HG03095 (cell line): ENCODE results near the gene OR10V1.
A peak's percentile ranks its signal among the peaks of the same experiment; 100 is the strongest.
"Not testable (repeated sequence)": the region's sequence is repeated elsewhere in the genome, so short reads cannot be mapped to it uniquely, and the experiment has no call there.

Experiments
- ATAC-seq: cut with Tn5 transposase; IDR thresholded peaks from one replicate; pipeline ENCODE4 v1.9.1; 2021; ENCODE audit warnings: moderate library complexity; ENCODE audit not compliant: unreplicated experiment

Gene OR10V1

DNA sequence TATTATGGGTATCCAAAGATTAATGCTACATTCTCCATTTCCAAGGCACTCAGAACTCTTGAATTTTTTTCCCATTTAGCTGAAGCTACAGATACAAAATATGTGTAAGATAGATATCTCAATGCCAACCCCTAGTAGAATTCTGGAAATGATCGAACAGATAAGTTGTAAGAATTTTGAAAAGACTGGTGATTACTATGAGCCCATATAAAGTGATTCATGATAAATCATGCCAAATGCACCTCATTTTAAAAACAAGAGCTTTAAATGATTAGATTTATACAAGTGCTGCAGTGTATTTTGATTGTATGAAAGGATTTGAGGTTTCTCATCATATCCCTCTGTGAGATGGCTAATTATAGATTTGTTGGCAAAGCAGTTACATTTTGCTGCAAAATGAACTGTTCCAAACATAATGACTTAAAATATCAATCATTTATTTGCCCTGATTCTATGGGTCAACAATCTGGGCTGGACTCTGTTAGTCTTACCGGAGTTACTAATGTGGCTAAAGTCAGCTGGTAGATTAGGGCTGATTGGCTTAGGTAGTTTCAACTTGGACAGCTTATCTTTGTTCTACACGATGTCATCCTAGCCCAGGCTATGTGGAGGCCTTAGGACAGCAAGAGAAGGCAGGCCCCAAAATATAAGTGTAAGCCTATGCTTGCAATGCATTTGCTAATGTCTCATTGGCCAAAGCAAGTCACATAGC is 3.4 kb downstream of the OR10V1 start:
- ATAC-seq: no peak

DNA sequence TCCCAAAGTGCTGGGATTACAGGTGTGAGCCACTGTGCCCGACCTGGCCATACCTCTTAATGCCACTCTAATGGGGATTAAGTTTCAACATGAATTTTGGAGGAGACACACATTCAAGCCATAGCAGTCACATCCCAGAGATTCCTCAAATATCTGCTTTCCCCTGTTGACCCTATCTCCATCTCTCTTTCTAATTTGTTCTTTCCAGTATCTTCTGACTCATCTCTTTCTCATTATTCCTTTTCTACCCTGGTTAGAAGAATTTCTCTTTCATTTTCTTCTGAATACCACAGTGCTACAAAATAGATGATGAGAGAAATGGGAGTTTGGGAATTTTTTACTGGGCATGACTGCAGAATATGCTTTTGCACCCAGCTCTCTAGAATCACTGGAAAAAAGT is 5.1 kb downstream of the OR10V1 start:
- ATAC-seq: no peak

DNA sequence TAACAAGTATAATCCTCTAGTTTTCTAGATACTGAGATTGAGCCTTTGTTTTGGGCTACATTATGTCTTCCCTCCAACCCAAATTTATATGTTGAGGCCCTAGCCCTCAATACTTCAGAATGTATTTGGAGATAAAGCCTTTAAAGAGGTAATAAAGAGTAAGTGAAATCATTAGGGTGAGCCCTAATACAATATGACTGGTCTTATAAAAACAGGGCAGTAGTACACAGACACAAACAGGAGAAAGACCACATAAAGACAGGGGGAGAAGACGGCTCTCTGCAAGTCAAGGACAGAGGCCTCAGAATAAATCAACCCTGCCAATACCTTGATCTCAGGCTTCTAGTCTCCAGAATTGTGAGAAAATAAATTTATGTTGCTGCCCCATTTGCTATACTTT is 6.3 kb downstream of the OR10V1 start:
- no peak for ATAC-seq

DNA sequence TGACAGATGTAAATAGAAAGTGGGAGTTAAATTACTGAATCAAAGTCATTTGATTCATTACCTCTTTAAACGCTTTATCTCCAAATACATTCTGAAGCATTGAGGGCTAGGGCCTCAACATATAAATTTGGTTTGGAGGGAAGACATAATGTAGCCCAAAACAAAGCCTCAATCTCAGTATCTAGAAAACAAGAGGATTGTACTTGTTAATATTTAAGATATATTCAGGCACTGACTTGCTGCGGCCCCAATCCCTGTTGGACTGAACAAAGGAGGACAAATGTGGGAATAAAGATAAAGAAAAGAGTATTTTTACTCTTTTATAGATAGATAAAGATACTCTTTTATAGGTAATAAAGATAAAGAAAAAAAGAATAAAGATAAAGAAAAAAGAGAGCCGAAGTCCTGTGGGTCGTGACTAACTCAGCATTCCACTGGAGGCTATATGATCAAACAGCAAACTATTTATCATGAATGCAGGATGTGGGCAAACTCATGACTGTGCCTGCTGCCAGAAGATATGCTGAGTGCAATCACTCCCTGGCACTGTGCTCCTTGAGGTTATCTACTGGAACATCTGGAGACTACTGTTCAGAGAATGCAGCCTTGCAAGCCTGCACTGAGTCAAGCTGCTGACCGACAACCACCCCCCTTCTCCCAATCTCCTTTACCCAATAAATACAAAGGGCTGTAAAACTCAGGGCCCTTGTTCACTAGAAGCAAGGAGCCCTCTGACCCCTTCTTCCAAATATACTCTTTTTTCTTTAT is 6.9 kb downstream of the OR10V1 start:
- no peak for ATAC-seq

DNA sequence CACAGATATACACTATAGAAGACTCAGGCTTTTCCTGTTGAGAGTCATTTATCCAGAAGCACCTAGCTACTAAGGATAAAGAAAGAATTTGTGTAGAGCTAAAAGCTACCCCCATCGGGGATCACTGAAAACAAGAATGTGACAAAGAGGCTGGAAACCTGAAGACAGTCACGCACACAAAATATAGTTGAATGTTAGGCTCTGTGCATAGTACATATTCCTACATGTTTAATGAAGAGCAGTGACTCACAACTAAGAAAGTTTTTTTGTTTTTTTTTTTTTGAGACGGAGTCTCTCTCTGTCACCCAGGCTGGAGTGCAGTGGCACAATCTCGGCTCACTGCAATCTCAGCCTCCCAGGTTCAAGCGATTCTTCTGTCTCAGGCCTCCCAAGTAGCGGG is 8.4 kb downstream of the OR10V1 start:
- ATAC-seq: no peak

DNA sequence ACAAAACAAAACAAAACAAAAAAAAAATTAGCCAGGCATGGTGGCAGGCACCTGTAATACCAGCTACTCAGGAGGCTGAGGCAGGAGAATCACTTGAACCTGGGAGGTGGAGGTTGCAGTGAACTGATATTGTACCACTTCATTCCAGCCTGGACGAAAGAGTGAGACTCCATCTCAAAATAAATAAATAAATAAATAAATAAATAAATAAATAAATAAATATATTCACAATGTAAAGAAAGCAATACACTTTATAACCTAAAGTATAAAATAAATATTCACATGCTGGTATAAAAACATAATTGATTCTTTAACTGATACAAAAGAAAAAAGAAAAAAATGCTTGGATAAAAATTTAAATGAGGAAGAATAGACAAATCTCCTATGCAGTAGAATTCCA is 10.1 kb downstream of the OR10V1 start:
- ATAC-seq: not testable (repeated sequence)

DNA sequence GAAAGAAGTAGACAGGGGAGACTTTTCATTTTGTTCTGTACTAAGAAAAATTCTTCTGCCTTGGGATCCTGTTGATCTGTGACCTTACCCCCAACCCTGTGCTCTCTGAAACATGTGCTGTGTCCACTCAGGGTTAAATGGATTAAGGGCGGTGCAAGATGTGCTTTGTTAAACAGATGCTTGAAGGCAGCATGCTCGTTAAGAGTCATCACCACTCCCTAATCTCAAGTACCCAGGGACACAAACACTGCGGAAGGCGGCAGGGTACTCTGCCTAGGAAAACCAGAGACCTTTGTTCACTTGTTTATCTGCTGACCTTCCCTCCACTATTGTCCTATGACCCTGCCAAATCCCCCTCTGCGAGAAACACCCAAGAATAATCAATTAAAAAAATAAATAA is 13.5 kb downstream of the OR10V1 start:
- not testable (repeated sequence) for ATAC-seq

DNA sequence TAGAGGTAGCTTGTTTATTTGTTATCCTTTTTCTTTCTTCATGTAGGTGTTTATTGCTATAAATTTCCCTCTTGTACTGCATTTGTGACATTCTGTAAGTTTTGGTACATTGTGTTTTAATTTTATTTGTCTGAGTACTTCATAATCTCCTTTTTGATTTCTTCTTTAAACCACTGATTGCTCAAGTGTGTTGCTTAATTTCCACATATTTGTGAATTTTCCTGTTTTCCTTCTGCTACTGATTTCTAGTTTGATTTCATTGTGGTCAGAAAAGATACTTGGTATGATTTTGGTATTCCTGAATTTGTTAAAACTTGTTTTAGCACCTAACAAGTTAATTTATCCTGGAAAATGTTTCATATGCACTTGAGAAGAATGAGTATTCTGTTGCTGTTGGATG is 15.1 kb downstream of the OR10V1 start:
- no peak for ATAC-seq

DNA sequence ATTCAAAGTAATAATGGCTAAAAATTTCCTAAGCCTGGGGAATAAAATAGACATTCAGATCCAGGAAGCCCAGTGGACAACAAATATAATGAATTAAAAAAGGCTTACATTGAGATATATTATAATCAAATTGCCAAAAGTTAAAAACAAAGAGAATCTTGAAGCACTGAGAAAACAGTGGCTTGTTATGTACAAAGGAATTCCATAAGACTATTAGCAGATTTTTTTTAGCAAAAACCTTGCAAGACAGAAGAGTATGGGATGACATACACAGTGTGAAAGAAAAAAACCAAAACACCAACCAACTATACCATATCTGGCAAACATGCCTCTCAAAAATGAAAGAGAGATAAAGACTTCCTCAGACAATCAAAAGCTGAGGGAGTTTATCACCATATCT is 20.7 kb downstream of the OR10V1 start:
- no peak for ATAC-seq

DNA sequence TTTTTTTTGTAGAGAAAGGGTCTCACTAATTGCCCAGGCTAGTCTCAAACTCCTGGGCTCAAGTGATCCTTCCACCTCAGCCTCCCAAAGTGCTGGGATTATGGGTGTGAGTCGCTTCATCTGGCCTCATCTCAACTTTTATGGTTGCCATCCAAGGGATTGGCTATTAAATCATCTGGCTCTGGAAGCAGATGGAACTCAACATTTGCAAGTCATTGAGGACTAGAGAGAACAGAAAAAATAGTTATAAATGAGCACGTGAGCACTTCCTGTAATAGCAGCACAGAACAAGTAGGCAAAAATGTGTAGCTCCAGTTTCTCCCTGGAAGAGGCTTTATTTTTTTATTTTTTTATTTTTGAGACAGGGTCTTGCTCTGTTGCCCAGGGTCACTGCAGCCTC is 22.5 kb downstream of the OR10V1 start:
- no peak for ATAC-seq

DNA sequence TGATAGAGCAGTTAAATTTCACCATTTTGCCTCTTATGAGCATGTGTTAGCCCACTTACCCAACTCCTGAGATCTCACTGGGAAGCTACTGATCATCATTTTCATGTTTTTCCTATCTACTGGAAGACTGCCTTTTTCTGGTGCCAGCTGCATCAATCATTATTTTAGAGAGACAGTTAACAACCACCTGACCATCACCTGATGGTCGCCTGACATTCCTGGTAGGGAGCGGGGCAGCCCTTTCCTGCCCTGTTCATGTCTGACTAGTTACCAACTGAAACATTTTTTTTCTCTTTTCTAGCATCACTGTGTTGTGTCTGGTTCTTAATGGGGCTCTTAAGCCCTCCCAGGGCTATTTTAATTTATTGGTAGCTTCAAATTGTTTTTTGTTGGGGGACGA is 24.6 kb downstream of the OR10V1 start:
- no peak for ATAC-seq

DNA sequence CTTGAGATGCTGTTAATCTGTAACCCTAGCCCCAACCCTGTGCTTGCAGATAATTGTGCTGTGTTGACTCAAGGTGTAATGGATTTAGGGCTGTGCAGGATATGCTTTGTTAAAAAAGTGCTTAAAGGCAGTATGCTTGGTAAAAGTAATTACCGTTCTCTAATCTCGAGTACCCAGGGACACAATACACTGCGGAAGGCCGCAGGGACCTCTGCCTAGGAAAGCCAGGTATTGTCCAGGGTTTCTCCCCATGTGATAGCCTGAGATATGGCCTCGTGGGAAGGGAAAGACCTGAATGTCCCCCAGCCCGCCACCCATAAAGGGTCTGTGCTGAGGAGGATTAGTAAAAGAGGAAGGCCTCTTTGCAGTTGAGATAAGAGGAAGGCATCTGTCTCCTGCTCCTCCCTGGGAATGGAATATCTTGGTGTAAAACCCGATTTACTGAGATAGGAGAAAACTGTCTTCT is 32.4 kb downstream of the OR10V1 start:
- ATAC-seq: not testable (repeated sequence)

DNA sequence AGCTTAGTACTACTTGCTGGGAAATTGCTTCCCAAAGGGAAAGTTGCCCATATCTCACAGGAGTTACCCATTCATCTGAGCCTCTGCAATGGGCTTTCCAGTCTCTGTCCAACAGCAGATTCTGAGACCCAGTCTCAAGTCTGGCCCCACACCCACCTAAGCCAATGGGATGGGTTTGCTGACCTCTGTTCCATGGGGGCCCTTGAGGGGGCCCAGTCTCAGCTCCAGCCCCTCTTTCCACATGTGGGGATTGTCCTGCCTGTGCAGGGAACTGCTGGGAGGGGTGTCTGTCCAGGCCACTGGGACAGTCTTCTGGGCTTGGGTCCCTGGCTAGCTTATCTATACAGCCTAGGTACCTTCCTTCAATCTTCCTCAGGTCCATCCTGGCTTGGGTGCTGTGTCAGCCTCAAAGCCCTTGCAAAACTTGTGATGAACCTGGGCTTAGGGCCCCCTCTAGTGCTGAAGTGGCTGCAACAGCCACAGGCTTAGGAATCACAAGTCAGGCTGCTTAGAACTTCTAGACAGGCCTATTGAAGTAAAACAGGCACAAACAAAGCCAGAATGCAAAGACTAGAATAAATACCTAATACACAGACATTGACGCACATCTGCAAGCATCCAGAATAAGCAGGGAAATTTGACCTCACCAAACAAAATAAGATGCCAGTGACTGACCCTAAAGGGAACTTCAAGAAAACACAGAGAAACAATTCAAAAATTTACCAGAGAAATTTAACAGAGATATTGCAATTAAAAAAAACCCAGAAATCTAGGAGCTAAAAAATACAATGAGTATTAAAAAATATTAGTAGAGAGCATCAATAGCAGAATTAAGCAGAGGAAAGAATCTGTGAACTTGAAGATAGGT is 33.1 kb downstream of the OR10V1 start:
- ATAC-seq: peak; percentile 94

DNA sequence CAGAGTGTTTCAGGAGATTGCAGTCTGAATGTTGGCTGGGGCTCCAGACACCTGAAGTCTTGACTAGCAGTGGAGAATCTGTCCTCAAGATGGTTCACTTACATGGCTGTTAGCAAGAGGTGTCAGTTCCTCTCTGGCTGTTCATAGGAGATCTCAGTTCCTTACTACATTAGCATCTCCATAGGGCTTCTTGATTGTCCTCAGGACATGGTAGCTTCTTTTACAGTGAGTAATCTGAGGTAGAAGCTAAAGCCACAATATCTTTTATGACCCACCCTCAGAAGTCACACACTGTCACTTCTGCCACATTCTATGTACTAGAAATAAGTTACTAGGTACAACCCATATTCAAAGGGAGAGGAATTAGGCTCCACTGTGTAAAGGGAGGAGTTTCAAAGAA is 34.3 kb downstream of the OR10V1 start:
- ATAC-seq: no peak

DNA sequence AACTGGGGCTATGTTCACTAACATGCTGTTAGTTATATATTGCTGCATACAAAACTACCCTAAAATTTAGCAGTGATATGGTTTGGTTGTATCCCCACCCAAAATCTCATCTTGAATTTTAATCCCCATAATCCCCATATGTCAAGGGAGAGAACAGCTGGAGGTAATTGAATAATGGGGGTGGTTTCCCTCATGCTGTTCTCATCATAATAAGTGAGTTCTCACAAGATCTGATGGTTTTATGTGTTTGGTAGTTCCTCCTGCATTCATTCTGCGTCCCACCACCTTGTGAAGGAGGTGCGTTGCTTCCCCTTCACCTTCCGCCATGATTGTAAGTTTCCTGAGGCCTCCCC is 34.9 kb downstream of the OR10V1 start:
- no peak for ATAC-seq

DNA sequence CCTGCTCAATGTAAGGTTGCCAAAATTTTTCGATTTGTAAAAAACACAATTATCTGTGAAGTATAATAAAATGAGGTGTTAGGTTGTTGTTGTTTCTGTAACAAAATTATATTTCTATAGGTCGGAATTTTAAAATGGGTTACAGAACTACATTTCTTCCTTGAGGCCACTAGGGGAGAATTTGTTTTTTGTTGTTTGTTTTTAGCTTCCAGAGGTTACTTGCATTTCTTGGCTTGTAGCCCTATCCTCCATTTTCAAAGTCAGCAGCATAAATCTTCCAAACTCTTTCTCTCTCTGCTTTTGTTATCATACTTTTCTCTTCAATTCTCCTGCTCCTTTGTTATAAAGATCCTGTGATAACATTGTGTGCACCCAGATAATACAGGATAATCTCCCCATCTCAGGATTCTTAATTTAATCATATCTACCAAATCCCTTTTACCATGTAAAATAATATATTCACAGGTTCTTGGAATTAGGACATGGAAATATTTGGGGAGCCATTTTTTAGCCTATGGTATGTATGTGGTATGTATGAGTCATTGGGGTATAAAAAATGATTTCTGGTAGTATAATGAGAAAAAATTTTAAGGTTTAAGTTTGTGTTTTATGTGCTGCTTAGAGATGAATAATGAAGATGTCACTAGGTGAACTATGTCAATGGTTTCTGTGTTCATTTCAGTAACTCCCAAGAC is 35.4 kb downstream of the OR10V1 start:
- no peak for ATAC-seq

DNA sequence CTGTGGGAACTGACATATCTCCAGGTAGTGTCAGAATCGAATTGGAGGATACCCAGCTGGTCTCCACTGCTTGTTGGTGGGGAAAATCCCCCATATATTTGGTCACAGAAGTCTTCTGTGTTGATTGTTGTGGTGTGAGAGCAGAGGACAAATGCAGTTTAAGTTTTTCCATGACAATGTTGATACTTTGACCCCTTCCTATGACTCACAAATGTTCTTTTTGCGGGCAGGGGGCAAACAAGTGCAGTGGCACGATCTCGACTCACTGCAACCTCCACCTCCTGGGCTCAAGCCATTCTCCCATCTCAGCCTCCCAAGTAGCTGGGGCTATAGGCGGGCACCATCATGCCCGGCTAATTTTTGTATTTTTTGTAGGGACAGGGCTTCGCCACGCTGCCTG is 37.4 kb downstream of the OR10V1 start:
- no peak for ATAC-seq

DNA sequence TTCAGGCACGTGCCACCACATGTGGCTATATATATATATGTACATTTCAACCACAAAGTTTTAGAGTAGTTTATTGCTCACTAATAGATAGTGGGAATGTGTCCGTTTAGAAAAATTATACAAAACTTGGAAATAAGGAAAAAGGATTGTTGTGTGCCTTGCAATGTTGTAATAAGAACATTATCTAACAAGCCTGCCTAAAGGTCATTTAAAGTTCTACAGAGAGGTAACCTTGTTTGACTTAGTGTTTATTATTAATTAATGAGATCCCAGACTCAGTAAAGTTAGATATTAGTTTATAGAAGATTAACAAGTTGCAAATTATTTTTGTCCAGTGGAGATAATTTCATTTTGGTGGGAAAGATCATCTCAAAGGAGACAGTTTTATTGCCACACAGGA is 39.4 kb downstream of the OR10V1 start:
- ATAC-seq: no peak

DNA sequence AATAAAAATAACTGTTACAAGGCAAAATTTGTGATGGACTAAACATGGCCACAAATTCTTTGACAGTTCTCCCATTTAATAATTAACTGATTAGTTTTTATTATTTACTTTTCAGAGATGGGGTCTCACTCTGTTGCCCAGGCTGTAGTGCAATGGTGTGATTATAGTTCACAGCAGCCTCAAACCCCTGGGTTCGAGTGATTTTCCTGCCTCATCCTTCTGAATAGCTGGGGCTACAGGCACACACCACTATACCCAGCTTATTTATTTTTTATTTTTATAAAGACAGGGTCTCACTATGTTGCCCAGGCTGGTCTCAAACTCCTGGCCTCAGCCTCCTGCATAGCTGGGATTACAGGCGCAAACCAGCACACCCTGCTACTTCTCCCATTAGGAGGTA is 40.4 kb downstream of the OR10V1 start:
- no peak for ATAC-seq

DNA sequence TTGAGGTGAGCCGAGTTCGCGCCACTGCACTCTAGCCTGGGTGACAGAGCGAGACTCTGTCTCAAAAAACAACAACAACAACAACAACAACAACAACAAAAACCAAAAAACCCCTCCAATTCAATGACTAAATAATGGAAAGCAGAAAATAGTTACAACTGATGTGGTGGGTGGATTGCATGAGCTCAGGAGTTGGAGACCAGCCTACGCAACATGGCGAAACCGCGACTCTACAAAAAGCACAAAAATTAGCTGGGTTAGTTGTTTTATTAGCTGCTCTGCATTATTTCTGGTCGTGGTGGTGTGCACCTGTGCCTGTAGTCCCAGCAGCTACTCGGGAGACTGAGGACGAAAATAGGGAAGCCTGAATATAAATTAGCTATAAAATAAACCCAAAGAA is 42.2 kb downstream of the OR10V1 start:
- ATAC-seq: no peak

DNA sequence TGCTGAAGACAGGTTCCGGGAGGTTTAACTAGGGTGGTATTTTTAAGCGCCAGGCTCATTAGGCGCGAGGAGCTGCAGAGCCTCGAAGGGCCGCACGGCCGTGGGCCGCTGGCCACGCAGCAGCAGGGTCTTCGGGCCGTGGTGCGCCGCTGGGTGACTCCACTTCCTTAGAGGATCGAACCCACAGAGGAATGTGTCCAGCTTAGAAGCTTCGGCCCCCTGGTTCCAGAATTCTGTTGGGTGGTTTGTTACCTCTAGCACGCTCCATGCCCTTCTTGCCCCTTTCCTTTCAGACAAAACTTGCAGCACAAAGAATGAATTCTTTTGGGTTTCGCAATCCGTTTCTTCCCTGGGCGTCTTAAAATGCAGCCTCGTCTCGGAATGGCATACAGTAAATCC is 44.0 kb downstream of the OR10V1 start:
- no peak for ATAC-seq
